GM19452 (cell line): ENCODE data around the gene MAP4K3.
"Not testable (repeated sequence)": the region's sequence is repeated elsewhere in the genome, so short reads cannot be mapped to it uniquely, and the experiment has no call there.

Experiments used
- ATAC-seq: cut with Tn5 transposase; IDR thresholded peaks from one replicate; pipeline ENCODE4 v1.9.1; 2021; ENCODE audit not compliant: unreplicated experiment

MAP4K3 gene

DNA sequence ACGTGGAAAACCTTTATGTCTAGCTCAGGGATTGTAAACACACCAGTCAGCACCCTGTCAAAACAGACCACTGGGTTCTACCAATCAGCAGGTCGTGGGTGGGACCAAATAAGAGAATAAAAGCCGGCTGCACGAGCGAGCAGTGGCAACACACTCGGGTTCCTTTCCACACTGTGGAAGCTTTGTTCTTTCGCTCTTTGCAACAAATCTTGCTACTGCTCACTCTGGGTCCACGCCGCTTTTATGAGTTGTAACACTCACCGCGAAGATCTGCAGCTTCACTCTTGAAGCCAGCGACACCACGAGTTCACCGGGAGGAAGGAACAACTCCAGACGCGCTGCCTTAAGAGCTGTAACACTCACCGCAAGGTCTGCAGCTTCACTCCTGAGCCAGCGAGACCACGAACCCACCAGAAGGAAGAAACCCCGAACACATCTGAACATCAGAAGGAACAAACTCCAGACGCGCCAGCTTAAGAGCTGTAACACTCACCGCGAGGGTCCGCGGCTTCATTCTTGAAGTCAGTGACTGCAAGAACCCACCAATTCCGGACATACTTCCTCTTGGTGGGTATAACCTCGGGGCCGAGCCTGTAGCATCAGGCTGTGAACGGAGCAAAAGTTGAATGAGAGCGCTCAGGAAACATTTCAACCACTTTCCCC, 192.0 kb downstream of the MAP4K3 start:
- ATAC-seq = not testable (repeated sequence)

DNA sequence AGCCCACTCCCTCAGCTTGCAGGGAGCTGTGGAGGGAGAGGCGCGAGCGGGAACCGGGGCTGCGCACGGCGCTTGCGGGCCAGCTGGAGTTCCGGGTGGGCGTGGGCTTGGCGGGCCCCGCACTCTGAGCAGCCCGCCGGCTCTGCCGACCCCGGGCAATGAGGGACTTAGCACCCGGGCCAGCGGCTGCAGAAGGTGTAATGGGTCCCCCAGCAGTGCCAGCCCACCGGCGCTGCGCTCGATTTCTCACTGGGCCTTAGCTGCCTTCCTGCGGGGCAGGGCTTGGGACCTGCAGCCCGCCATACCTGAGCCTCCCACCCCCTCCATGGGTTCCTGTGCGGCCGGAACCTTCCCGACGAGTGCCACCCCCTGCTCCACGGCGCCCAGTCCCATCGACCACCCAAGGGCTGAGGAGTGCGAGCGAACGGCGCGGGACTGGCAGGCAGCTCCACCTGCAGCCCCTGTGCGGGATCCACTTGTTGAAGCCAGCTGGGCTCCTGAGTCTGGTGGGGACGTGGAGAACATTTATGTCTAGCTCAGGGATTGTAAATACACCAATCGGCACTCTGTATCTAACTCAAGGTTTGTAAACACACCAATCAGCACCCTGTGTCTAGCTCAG, 192.7 kb downstream of the MAP4K3 start:
- not testable (repeated sequence) for ATAC-seq

DNA sequence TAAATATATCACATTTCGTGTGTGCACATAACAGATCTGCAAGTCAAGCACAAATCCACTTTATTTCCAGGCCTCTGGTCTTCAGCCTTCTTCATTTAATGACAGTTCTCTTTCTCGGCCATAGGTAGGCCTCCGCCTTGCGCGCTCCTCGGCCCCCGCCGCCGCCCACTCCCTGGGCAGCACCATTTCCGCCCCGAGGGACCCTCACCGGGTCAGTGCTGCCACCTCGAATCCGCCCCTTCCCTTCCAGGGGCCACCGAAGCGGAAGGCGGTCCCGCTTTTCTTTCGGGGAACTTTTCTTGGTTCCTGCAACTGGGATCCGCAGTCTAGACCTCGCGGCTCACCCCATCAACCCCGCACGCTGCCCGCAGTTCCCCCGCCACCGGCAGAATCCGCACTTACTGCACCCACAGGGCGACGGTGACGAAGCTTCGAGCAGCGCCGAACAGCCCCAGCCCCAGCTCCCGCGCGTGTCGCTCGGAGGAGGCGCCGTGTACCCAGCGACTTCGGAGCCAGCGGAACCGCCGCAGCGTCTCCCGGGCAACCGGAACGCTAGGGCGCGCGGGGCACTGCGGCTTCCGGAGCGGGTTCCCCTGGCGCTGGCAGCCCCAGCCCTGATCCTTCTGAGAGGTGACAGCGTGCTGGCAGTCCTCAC, 193.5 kb downstream of the MAP4K3 start, which contains the start of gene CDKL4:
Gene CDKL4, minus strand, starts transcription at position 502 of the 655 bp plus-strand sequence.
- ATAC-seq = no peak

DNA sequence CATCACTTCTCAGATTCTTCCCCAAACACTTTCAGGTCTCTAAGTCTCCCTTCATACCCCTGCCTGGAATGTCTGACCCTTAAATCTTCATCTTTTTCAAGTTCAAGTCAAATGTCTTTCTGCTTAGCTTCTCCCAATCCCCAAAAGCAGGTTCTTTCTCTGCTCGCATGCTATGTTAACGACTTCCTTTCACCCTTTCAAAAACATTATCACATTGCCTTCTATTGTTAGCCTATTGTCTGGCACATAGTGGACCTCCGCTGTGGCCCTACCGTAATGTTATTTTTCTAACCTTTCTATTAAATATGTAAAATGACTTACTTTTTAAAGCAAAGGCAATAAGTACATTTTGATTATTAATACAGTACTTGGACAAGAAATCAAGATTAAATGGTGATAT, 195.5 kb downstream of the MAP4K3 start:
- no peak for ATAC-seq

DNA sequence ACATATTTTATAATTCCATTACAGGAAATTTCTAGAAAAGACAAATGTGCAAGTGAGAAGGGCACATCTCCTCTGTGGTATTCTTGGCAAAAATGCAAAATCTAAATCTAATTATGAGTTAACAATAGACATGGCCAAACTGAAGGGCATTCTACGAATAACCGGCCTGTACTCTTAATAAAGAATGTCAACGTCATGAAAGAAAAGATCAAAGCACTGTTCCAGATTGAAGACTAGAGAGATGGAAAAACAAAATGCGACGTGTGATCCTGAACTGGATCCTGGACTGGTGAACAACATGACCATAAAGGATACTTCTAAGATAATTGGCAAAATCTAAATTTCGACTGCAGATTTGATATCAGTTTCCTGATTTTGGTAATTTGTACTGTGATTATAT, 196.3 kb downstream of the MAP4K3 start:
- ATAC-seq = no peak

DNA sequence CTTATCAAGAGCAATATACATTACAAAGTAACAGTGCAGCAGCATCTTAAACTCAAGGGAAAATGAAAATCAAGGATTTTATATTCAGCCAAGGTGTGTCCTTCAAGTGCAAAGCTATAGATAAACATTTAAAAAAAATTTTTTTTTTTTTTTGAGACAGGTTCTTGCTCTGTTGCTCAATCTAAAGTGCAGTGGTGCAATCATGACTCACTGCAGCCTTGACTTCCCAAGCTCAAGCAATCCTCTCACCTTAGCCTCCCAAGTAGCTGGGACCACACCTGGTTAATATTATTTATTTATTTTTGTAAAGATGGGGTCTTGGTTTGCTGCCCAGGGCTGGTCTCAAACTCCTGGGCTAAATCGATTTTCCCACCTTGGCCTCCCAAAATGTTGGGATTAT, 202.3 kb downstream of the MAP4K3 start:
- no peak for ATAC-seq

DNA sequence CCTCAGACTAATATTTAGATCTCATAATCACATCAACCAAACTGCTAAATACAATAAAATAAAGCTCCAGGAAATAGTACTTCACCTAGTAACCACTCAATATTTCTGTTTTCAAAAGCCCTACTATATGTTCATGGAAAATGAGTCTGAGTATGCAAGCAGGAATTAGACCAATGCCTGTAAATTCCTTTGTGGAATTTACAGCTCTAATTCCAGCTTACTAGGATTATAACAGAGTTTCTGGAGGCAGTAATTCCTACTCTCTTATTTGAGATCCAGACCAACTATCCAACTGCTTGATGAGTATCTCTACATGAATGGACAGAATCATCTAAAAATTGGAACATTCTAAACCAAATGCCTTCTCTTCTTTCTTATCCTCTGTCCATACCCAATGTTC, 204.9 kb downstream of the MAP4K3 start:
- ATAC-seq = no peak

DNA sequence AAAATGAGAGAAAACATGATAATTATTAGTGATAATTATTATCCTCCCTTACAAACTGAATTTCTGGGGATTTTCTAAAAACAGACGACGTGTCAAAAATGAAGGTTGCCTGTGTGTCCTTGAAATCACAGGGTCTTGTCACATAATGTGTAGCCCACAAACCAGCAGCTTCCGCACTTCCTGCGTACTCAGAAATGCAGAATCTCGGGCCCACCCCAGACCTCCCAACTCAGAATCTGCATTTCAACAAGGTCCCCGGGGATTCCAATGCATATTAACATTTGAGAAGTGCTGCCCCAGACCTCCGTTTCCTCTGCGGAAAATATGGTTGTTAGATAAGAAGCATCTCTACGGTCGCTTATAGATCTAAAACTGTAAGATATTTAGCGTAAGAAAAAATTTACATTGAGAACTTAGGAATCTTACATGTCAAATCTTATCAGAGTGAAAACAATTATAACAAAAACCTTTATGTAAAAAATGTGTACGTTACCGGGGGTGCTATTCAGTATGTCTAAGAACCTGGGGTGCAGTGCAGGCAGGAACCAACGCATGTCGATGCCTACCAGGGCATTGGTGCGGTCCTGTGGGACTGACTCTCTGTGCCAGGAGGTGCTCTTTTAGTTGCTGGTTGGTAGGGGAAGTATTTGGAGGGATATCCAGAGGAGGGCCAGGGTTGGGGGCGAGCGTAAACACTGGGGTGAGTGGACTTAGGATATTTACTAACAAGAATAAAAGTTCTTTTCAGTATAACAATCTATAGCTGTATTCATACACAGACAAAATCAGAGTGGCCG, 208.5 kb downstream of the MAP4K3 start:
- peak; percentile 36 for ATAC-seq

DNA sequence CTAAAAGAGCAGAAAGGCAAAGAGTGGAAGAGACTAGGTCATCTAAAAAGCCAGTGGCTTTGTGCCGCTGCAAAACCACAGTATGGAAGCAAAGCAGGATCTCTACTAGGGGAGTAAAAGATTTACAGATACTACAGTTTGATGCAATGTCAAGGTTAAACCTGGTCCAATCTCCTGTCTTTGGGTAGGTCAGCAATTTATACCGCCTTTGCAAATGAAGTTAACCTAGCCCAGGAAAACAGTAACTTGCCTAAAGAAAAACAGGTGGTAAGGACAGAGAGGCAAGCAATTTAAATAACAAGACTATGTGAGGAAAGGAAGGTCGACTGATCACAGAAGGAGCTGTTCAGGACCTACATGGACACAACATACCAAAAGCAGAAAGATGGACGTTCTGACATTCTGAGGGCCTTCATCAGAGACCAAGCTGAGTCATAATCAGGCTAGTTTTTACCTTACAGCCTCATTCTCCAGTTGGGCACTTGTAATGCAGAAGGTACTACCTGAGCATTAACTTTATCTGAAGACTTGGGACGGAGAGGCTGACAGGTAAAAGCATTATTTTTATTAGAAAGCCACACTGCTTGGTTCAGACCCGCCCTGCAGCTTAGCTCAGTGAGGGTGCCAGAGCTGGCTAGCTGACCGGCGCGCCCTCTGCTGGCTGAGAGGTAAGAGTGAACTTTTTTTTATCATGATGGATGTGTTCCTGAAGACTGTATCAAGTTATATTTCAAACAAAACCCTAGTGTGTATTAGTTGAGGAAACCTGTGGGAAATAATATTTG, 209.3 kb downstream of the MAP4K3 start:
- peak; percentile 64 for ATAC-seq

DNA sequence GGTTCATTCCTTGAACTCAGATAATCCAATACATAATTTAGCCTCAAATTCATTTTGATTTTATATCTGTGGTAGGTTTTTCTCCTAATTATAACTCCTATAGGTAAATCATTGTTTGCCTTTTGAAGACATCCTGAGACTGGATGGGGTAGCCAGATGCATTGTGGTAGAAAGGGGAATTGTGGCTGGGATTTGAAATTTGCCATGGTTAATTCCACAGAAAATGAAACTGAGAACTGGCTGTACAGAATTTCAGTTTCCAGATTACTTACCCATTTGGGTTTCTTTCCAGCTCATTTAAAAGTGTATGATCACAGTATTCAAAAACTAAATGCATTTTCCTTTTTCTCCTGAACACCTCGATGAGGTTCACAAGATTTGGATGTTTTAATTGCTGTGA, 211.5 kb downstream of the MAP4K3 start:
- no peak for ATAC-seq

DNA sequence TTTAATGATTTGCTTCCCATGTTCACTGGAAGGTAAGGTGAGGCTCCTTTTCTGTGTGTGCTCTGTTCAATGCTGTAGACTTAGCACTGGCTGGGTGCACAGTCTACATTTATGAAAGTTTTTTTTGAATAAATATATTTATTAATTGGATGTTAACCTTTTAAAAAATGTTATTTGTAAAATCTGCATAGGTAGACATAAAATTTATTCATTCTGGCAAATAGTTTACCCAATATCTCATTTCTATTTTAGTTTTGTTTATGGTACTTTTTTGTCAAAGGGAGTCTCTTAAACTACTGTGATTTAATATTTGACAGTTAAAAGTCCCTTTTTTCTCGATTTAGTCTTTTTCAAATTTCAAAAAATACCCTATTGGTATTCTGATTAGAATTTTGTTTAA, 213.2 kb downstream of the MAP4K3 start:
- ATAC-seq = no peak

DNA sequence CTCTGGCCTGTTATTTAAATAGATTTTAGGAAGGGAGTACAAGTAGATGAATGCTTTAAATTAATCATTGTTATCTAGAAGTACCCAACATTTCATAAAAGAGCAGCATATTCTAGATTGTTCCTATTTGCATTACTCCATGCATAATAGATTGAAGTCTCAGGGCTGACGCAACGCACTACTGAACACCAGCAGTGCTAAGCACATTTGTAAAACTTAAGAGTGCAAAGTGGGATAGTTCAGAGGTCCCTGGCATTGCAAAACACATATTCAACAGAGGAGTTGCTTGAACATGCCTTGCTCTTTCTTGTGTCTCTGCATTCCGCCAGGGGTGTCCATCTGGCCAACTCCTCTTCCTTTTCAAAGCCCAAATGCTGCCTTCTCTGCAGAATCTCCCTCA, 215.6 kb downstream of the MAP4K3 start:
- ATAC-seq = no peak

DNA sequence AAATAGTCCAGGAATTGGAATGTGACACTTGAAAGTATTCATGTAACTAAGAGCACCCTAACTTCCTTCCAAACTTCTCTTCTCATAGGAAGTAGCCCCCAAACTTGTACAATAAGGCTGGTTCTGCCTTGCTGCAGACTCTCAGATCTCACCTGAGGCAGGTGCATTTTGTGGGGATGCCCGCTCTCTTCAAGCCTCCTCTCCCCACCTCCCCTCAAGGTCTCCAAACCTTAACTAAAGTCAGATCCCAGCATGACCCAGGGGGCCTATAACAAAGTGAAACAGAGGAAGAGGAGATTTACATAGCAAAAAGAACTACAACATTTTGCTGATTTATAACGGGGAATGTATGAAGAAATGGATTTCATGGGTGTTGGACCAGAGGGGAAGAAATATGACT, 216.9 kb downstream of the MAP4K3 start:
- no peak for ATAC-seq

DNA sequence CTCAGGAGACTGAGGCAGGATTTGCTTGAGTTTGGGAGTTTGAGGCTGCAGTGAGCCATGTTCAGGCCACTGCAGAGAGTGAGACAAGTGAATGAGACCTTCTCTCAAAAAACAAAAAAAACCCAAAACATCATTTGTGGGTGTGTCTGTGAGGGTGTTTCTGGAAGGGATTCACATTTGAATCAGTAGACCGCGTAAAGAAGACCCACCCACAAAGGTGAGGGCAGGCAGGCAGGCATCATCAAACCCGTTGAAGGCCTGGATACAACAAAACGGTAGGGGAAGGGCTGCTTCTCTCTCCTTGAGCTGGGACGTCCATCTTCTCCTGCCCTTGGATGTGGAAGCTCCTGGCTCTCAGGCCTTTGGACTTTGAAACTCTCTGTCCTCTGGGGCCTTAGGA, 218.7 kb downstream of the MAP4K3 start:
- ATAC-seq = no peak

DNA sequence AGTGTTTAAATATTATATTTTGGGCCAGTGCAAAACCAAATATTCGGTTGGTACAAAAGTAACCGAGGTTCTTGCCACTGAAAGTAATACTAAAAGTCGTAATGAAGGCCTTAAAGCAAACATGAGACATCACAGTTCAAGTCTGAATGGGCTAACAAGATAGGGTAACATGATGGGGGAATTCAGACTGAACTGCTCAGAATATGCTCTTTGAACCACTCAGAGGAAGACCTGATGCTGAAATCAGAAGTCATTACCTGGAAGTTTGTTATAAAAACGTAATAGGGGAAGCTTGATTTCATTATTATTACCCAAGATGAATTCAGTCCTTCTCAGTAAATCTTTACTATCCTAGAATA, 219.9 kb downstream of the MAP4K3 start:
- ATAC-seq = no peak

DNA sequence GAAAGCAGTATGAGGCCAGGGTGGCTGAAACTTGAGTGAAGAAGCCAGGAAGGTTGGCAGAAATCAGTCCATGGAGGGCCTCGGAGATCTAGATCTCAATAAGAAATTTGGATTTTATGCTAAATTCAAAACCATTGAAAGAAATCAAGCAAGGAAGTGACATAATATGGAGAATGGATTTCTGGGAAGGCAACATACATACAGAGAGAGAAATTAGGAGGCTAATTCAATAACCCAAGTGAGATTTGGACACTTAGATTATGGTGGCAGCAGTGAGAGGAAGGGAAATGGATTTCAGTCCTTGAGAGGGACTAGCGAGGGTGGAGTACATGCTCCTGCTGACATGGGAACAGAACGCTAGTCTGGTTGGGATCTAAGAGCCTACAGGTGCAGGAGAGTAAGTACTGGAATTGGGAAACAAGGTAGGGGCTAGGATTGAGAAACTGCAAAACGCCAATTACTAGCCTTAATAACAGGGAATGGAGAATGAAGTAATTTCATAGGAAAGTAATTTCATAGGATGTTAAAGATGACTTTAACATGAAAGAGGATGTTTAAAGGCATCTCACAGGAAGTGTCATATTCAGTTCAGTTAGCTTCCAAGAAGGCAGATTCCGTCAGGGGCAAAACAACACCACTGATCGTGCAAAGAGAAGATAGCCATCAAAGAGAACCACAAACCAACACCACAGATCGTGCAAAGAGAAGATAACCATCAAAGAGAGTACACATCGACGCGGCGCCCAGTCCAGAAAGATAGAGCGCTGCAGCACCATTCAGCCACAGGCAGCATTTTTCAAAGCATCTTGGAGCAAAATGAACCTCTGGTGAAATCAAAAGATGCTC, 220.5 kb downstream of the MAP4K3 start:
- no peak for ATAC-seq

DNA sequence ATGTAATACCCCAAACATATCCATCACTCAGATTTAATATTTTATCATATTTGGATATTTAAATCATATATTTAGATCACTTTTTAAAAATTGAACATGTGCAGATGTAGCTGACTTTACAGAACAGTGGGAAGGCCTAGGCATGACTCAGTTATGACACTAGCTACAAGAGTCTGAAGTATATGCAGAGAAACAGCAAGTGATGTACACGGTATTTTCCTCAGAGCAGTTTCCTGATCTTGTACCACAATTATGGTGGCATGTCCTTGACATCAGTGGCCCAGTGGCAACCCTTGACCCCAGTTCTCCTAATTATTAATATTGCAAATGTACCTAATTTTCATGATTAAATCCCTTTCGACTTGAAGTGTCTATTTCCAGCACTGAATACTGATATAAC, 221.5 kb downstream of the MAP4K3 start:
- ATAC-seq = no peak

DNA sequence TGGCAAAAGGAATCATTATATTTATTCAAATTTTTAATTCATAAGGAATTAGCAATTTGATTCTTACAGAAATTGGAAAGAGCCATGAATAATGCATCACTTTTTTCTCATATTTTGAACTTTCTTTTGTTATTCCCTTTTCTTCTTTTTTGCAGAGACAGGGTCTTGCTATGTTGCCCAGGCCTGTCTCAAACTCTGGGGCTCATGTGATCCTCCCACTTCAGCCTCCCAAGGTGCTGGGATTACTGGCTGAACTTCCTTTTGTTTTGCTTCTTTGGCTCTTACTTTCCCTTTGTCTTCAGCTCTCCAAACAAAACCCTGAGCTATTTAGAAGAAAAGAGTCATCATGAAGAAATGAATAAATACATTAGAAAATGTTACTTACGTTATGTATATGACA, 224.1 kb downstream of the MAP4K3 start:
- ATAC-seq = no peak

DNA sequence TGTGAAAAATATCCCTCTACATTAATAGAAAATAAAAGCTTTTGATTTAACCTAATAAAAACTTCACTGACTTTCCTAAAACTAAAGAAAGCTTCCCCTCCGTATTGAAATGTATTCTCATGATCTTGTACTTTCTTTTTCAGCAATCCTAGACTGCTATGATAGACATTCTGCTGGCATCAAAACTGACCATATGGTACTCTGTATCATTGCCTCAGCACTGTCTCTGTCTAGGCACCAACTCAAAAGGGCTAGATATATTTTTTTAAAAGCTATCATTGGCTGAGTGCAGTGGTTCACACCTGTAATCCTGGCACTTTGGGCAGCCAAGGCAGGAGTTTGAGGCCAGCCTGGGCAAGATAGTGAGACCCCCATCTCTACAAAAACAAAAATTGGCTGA, 226.2 kb downstream of the MAP4K3 start:
- no peak for ATAC-seq

DNA sequence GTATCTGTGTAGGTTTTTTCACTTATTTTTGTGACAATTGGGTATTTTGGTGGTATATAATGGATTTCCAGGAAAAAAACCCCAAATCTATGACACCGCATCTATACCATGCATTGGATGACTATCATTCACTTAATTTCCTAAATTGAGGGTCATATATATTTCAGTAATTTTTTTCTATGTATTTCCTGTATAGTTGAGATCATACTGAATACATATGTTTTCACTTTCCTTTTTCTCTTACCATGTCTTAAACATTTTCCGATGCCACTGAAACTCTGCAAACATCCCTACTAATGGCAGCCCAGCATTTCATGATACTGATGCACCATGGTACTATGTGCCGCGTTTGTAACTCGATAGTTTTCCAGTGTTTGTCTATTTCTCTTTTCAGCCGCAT, 233.7 kb downstream of the MAP4K3 start:
- no peak for ATAC-seq
